Measurements from ENCODE around the gene OR1S2. TPM values are rescaled to one million over a fixed set of nuclear protein-coding genes. Genes with fewer than 3 reads are reported as not detected.
A peak's percentile ranks its signal among the peaks of the same experiment; 100 is the strongest.

Gene OR1S2
- total RNA-seq, 1 experiment from 2014 or later, result not detected

DNA sequence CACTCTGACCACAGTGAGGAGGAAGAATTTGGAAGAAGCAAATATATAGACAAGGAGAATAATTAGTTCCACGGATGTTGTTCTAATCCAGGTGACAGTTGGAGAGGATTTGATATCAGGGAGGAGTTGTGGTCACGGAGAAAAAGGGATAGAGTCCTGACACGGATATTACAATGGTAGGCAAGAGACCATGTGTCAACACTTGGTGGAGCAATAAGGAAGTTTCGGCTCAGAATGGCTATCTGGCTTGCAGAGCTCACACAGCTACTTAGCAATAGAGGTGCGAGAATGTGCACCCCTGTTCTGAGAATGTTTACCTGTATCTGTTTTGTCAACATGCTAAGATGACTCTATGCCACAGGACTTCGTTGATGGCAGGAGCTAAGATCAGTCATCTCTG, 25.5 kb downstream of the OR1S2 start:
- CTCF ChIA-PET, result no interaction called here

DNA sequence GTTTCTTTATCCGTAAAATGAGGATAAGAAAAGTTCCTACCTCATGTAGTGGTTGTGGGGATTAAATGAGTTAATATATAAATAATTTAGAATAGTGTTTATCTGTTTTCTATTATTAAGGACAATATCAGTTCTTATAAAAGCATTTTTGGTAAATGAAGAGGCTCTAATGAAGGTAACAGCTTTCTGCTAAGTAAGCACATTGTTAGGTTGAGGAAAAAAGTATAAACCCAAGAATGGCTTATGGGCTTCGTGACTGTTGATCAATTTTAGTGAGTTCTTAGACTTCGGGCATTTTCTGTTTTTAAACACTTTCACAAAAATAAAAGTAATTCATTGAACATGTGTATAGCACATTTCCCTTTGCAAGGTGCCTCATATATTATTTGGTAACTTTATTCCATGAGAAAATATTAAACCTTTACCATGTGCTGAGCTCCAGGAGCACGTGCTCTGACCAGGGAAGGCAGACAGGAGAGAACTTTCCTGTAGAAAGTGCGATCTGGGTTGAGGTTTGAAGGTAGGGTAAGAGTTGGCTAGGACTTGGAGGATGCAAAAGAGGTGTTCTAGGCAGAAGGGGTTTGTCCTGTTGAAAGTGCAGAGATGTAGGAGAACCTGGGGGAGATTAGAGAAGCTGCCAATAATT, 26.4 kb downstream of the OR1S2 start:
- Mint-ChIP-seq H3K4me1 (ENCODE audit: low read depth, unreplicated experiment) (no peaks in the 10 kb centered on the region), H3K36me3 (ENCODE audit: insufficient read depth, unreplicated experiment) (no peaks in the 10 kb centered on the region), H3K4me3 (ENCODE audit: unreplicated experiment) (no peak overlapping the region), H3K27me3 (ENCODE audit: insufficient read depth, unreplicated experiment) (no peaks in the 10 kb centered on the region), H3K27ac (ENCODE audit: unreplicated experiment) (no peak overlapping the region), H3K9me3 (ENCODE audit: unreplicated experiment) (peaks cover 10% of the 10 kb centered on the region)
- DNase-seq, result no peak
- ChIA-PET POLR2A (no interaction called here), CTCF (no interaction called here)
- intact Hi-C loops (cut with micrococcal nuclease; ENCODE audit: unreplicated experiment), result no loop called here
- Histone ChIP-seq H3K4me1 (no peaks in the 10 kb centered on the region), H3K27me3 (replicated peaks; ENCODE audit: control insufficient read depth, insufficient read depth, low read length) (no peaks in the 10 kb centered on the region), H3K4me3 (ENCODE audit: low read depth, low read length) (no peak overlapping the region), H3K36me3 (ENCODE audit: control insufficient read depth, insufficient read depth, low read length) (no peaks in the 10 kb centered on the region), H3K9me3 (no peaks in the 10 kb centered on the region)
- TF ChIP-seq, protein P1, sequence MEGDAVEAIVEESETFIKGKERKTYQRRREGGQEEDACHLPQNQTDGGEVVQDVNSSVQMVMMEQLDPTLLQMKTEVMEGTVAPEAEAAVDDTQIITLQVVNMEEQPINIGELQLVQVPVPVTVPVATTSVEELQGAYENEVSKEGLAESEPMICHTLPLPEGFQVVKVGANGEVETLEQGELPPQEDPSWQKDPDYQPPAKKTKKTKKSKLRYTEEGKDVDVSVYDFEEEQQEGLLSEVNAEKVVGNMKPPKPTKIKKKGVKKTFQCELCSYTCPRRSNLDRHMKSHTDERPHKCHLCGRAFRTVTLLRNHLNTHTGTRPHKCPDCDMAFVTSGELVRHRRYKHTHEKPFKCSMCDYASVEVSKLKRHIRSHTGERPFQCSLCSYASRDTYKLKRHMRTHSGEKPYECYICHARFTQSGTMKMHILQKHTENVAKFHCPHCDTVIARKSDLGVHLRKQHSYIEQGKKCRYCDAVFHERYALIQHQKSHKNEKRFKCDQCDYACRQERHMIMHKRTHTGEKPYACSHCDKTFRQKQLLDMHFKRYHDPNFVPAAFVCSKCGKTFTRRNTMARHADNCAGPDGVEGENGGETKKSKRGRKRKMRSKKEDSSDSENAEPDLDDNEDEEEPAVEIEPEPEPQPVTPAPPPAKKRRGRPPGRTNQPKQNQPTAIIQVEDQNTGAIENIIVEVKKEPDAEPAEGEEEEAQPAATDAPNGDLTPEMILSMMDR (IDR thresholded peaks at IDR 0.05; ENCODE audit: insufficient read depth in 1 of 2, low read depth in 1 of 2, low read length in 1 of 2, severe bottlenecking in 1 of 2, unreplicated experiment in 1 of 2), result no peak
- BruUV-seq (replicated peaks), result no TSS peak

More for the DNA sequence above, 25.5 kb downstream of the OR1S2 start:
- Histone ChIP-seq H3K36me3 (ENCODE audit: control insufficient read depth, insufficient read depth, low read length) (no peaks in the 10 kb centered on the region), H3K27me3 (replicated peaks; ENCODE audit: control insufficient read depth, insufficient read depth, low read length) (no peaks in the 10 kb centered on the region), H3K4me1 (no peaks in the 10 kb centered on the region), H3K4me3 (ENCODE audit: low read depth, low read length) (no peak overlapping the region), H3K9me3 (no peaks in the 10 kb centered on the region)
- POLR2A ChIA-PET, result no interaction called here
- no TSS peak for BruUV-seq (replicated peaks)
- intact Hi-C loops (cut with micrococcal nuclease; ENCODE audit: unreplicated experiment), result no loop called here
- Mint-ChIP-seq H3K9me3 (ENCODE audit: unreplicated experiment) (peaks cover 10% of the 10 kb centered on the region), H3K4me3 (ENCODE audit: unreplicated experiment) (no peak overlapping the region), H3K36me3 (ENCODE audit: insufficient read depth, unreplicated experiment) (no peaks in the 10 kb centered on the region), H3K27me3 (ENCODE audit: insufficient read depth, unreplicated experiment) (no peaks in the 10 kb centered on the region), H3K27ac (ENCODE audit: unreplicated experiment) (peak overlapping the region; percentile 17), H3K4me1 (ENCODE audit: low read depth, unreplicated experiment) (no peaks in the 10 kb centered on the region)
- TF ChIP-seq, protein P1 (IDR thresholded peaks at IDR 0.05; ENCODE audit: insufficient read depth in 1 of 2, low read depth in 1 of 2, low read length in 1 of 2, severe bottlenecking in 1 of 2, unreplicated experiment in 1 of 2), result no peak
- DNase-seq, result no peak

DNA sequence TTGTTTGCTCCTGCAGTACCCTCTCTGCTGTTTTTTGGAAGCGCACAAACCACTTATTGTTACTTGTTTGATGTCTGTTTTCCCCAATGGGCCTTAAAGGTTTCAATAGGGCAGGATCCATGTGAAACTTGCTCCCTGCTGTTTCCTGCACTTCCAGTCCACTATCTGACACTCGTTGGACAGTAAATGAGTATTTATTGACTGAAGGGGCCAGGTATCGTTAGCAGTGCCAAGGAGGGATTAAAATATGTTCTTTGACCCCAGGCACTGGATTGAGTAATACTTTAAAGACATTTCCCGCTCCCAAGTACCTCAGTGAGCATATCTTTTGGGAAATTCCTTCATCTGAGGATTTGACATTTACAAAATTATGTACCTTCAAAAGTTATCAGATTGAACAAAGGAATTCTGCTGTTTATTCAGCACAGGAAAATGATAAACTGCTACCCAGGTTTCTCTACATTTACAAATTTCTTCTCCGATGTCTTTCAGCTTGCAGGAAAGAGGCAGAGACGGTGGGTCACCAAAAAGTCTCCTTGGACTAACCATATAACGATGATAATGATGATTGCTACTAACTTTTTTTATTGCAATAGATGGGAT, 38.3 kb downstream of the OR1S2 start:
- H3K9me3 Mint-ChIP-seq (ENCODE audit: unreplicated experiment), result peaks cover 21% of the 10 kb centered on the region
- peaks cover 38% of the 10 kb centered on the region for H3K4me1 ChIP-seq
- TF ChIP-seq, protein P1 (IDR thresholded peaks at IDR 0.05; ENCODE audit: insufficient read depth in 1 of 2, low read depth in 1 of 2, low read length in 1 of 2, severe bottlenecking in 1 of 2, unreplicated experiment in 1 of 2), result no peak
- CTCF ChIA-PET, result no interaction called here
- DNase-seq, result peak; percentile 70 to 79
- H3K36me3 ChIP-seq (ENCODE audit: control insufficient read depth, insufficient read depth, low read length), result no peaks in the 10 kb centered on the region
- H3K36me3 Mint-ChIP-seq (ENCODE audit: insufficient read depth, unreplicated experiment), result no peaks in the 10 kb centered on the region
- H3K27ac Mint-ChIP-seq (ENCODE audit: unreplicated experiment), result peak overlapping the region; percentile 79
- no TSS peak for BruUV-seq (replicated peaks)
- H3K27me3 Mint-ChIP-seq (ENCODE audit: insufficient read depth, unreplicated experiment), result no peaks in the 10 kb centered on the region
- POLR2A ChIA-PET, result no interaction called here
- H3K4me3 ChIP-seq (ENCODE audit: low read depth, low read length), result no peak overlapping the region
- H3K4me1 Mint-ChIP-seq (ENCODE audit: low read depth, unreplicated experiment), result peaks cover 36% of the 10 kb centered on the region
- peaks cover 1% of the 10 kb centered on the region; the same call in 1 of the 2 replicates for H3K9me3 ChIP-seq
- H3K4me3 Mint-ChIP-seq (ENCODE audit: unreplicated experiment), result peak overlapping the region; percentile 47
- no peaks in the 10 kb centered on the region for H3K27me3 ChIP-seq (replicated peaks; ENCODE audit: control insufficient read depth, insufficient read depth, low read length)
- intact Hi-C loops (cut with micrococcal nuclease; ENCODE audit: unreplicated experiment), result loop anchor here (1.0 to 5.0 kb wide), 3 partner anchors 27 to 103 kb away; no protein-coding TSS in a partner anchor

Data from Caco-2 (cell line).